Measurements from ENCODE around the gene MICA.
A peak's percentile ranks its signal among the peaks of the same experiment; 100 is the strongest.
"Not testable (repeated sequence)": the region's sequence is repeated elsewhere in the genome, so short reads cannot be mapped to it uniquely, and the experiment has no call there.

The MICA gene

DNA sequence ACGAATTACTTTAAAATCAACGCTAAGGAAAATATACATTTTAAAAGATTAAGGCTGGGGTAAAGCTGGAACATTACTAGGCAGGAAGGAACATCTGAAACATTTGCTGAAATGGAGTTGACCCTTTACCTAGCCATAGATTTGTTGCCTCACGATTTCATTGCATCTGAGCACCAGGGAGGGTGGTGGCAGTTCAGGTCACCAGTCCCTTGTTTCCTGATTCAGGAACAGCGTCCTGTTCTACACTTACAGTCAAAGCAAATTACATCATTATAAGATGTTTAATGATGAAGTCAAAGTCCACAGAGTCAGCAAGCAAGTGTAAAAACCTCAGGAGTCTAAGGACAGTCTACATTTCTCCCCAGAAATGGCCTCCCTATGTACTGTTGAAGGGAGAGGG, 9.0 kb upstream of the MICA start:
- DNase-seq (ENCODE audit: insufficient read length, low spot score) (no peak), FAIRE-seq (no peak)
- TF ChIP-seq, protein P1, sequence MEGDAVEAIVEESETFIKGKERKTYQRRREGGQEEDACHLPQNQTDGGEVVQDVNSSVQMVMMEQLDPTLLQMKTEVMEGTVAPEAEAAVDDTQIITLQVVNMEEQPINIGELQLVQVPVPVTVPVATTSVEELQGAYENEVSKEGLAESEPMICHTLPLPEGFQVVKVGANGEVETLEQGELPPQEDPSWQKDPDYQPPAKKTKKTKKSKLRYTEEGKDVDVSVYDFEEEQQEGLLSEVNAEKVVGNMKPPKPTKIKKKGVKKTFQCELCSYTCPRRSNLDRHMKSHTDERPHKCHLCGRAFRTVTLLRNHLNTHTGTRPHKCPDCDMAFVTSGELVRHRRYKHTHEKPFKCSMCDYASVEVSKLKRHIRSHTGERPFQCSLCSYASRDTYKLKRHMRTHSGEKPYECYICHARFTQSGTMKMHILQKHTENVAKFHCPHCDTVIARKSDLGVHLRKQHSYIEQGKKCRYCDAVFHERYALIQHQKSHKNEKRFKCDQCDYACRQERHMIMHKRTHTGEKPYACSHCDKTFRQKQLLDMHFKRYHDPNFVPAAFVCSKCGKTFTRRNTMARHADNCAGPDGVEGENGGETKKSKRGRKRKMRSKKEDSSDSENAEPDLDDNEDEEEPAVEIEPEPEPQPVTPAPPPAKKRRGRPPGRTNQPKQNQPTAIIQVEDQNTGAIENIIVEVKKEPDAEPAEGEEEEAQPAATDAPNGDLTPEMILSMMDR (IDR thresholded peaks at IDR 0.05; ENCODE audit: insufficient read depth, missing control alignments), result no peak

DNA sequence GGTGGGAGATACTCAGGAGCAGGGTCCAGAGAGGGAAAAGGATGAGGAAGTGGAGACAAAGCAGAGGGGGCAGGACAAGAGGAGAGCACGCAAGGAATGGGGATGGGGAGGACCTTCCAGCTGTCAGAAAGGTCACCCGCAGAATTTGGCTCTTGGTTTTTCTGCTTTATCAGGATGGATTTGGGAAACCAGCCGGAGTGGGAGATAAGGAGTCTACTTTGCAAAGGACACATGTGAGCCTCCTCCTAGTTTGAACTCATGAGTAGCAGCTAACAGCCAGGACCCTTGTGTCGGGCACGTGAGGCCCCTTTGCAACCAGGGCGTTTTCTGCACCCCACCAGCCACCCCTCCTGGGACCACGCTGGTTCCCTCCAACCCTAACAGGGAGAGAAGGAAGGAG, 7.6 kb upstream of the MICA start:
- DNase-seq (ENCODE audit: insufficient read length, low spot score) (no peak), FAIRE-seq (no peak)
- TF ChIP-seq, protein P1 (IDR thresholded peaks at IDR 0.05; ENCODE audit: insufficient read depth, missing control alignments), result no peak

DNA sequence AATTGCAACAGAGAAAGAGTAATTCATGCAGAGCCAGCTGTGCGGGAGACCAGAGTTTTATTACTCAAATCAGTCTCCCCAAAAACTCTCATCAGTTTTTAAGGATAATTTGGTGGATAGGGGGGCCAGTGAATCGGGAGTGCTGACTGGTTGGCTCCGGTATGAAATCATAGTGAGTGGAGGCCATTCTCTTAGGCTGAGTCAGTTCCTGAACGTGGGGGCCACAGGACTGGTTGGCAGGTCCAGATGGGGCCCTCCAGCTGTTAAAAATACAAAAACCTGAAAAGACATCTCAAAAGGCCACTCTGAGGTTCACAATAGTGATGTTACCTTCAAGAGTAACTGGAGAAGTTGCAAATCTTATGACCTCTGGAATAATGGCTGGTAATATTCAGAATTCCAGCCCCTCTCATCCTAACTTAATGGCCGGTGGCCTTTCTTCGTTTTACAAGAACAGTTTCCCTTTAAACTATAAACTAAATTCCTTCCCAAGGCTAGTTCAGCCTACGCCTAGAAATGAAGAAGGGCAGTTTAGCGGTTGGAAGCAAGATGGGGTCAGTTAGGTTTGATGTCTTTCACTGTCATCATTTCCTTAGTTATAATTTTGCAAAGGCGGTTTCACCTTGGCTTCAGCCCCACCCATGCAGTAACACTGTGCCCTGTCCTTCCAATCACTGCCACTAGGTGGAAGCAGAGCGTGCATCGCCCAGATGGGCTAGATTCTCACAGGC, 6.8 kb upstream of the MICA start:
- no peak for DNase-seq (ENCODE audit: insufficient read length, low spot score)
- FAIRE-seq, result peak; percentile 71
- TF ChIP-seq, protein P1 (IDR thresholded peaks at IDR 0.05; ENCODE audit: insufficient read depth, missing control alignments), result peak; percentile 83

DNA sequence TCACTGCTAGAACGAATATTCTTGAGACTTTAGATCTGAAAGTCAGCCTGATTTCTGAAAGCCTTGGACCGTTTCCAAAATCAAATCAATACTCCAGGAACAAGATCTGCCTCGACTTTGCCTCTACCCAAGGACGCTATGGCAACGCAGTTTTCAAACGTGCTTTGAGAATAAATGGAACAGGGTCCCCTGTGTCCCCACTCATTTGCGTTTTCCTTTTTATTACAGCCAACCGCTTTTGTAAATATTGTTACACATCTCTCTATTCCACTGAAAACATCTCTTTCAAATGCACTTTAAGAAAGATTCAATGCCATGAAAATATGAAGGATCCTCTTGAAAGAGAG, 6.3 kb upstream of the MICA start:
- DNase-seq (ENCODE audit: insufficient read length, low spot score); FAIRE-seq: not testable (repeated sequence)

DNA sequence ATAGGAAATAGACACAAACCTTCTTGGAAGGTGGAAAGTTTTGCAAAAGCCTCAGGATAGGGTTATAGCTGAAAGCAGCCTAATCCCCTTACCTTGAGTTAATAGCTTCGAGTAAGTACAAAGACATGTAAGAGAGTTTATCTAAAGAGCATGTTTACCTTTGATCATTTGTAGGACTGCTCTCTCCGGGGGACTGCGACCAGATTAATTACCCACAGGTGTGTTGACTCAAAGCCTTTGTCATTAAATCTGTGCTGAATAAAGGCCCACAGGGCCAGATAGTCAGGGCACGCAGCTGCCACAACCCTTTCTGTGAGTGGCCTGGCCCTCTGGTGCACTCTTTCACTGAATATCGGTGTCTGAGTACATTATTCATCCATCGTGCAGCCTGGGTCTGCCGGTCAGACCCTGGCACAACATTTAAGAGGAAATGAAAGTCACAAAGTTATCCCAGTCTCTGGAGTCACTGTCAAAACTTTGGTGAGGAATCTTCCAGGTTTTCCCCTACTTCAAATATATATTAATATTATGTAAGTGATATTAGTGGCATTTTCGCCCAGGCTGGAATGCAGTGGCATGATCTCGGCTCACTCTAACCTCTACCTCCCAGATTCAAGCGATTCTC, 5.4 kb upstream of the MICA start:
- DNase-seq (ENCODE audit: insufficient read length, low spot score) (no peak), FAIRE-seq (no peak)
- TF ChIP-seq, protein P1 (IDR thresholded peaks at IDR 0.05; ENCODE audit: insufficient read depth, missing control alignments), result no peak

DNA sequence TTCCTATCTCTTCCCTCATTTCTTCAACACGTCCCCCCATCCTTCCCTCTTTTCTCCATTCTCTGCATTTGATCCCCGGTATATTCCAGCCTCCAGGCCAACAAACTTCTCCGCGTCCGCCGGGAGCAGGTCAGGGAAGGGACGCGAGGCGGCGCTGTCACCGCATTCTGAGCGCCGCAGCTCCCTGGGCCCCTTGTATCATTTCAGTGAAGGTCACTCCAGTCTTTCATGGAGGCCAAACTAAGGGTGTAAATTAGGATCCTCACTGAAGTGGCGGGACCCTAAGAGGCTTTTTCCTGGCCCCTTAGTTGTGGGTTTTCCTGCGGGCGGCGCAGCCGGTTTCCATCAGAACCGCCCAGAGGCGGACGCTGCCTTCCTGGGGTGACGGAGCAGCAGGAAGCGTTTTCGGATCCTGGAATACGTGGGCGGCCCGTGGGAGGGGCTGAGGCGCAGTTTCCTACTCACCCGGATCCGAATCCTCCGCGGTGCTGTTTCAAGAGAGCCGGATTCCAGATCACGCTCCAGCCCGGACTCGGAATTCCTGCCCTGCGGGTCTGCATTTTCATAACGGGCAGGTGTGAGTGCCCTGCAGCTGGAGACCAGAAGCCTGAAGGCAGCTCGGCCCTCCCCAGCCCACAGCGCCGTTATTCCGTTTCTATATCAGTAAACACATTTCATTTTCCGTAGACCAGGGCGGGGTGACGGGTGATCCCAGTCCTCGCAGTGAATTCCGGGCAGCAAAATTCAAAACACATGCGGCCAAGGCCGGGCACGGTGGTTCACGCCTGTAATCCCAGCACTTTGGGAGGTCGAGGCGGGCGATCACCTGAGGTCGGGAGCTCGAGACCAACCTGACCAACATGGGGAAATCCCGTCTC, 3.6 kb upstream of the MICA start:
- DNase-seq (ENCODE audit: insufficient read length, low spot score) (peak; percentile 65), FAIRE-seq (no peak)
- TF ChIP-seq, protein P1 (IDR thresholded peaks at IDR 0.05; ENCODE audit: insufficient read depth, missing control alignments), result peak; percentile 50

DNA sequence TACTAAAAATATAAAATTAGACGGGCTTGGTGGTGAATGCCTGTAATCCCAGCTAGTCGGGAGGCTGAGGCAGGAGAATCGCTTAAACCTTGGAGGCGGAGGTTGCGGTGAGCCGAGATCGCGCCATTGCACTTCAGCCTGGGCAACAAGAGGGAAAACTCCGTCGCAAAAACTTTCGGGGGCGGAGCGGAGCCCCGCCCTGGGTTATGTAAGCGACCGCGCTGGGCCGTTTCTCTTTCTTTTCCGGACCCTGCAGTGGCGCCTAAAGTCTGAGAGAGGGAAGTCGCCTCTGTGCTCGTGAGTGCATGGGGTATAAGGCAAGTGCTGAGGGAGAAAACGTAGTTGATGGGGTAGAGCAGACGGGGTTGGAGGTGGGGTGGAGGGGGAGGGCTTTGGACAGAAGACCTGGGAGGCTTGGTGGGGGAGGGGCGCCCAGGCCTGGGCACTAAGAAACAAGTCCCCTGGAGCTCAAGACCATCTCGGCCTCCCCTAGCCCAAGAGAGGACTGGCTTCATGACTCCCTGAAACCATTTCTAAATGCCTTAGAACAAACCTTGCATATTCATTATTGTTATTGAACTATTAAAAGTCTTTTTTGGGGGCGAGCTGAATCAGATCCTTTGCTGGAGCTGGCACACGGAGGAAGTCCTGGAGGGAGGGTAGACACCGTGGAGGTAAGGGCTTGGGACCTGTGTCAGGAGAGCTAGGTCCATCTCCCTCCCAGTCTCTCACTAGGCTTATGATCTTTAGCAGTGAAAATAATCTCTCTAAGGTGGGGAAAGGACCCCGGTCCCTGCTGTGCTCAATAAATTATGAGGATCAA, 2.7 kb upstream of the MICA start:
- TF ChIP-seq, protein P1 (IDR thresholded peaks at IDR 0.05; ENCODE audit: insufficient read depth, missing control alignments), result no peak
- DNase-seq (ENCODE audit: insufficient read length, low spot score) (no peak), FAIRE-seq (no peak)

Measured in D721Med (cell line).